ENCODE results near the gene SUCLG1.

The SUCLG1 gene

GRCh38 chr2:84486441-84487115 is 27.5 kb upstream of the SUCLG1 start:
- Histone ChIP-seq H3K4me1 (ENCODE audit: control insufficient read depth, insufficient read depth, low read length) (peaks cover 3% of the 10 kb centered on the region; the same call in 1 of the 2 replicates), H3K9me3 (ENCODE audit: control insufficient read depth, insufficient read depth, low read depth, low read length) (no peaks in the 10 kb centered on the region), H3K36me3 (ENCODE audit: control insufficient read depth in 2 of 2, insufficient read depth in 1 of 2, low read length in 2 of 2) (no peaks in the 10 kb centered on the region), H3K27ac (ENCODE audit: extremely low read depth, low read depth, low read length) (no peak overlapping the region), H3K4me3 (ENCODE audit: low read depth, low read length) (no peak overlapping the region)
- ChIA-PET POLR2A (no interaction called here), CTCF (no interaction called here)
- TF ChIP-seq TRIM28 (IDR thresholded peaks at IDR 0.05; ENCODE audit: borderline replicate concordance, low read length) (peak; percentile 59; the same call in 1 of the 2 replicates), ZNF366 (tag by site-specific recombination; conservative IDR thresholded peaks at IDR 0.05) (no peak), ZBTB20 (tag by site-specific recombination; IDR thresholded peaks at IDR 0.05) (peak; percentile 26; the same call in 1 of the 2 replicates)

GRCh38 chr2:84483320-84483719 is 24.2 kb upstream of the SUCLG1 start:
- no peak overlapping the region for H3K27ac ChIP-seq (ENCODE audit: extremely low read depth, low read depth, low read length)
- H3K36me3 ChIP-seq (ENCODE audit: control insufficient read depth in 2 of 2, insufficient read depth in 1 of 2, low read length in 2 of 2) = no peaks in the 10 kb centered on the region
- ChIA-PET CTCF (interaction anchor here (1.2 kb wide), 1 partner anchor 399 kb away, joined by 4 read pairs; no protein-coding TSS in a partner anchor), POLR2A (no interaction called here)
- peaks cover 3% of the 10 kb centered on the region; the same call in 1 of the 2 replicates for H3K4me1 ChIP-seq (ENCODE audit: control insufficient read depth, insufficient read depth, low read length)
- H3K9me3 ChIP-seq (ENCODE audit: control insufficient read depth, insufficient read depth, low read depth, low read length) = no peaks in the 10 kb centered on the region
- TF ChIP-seq ZNF473 (tag by site-specific recombination; IDR thresholded peaks at IDR 0.05) (no peak), ZNF221 (tag by site-specific recombination; IDR thresholded peaks at IDR 0.05; ENCODE audit: borderline replicate concordance) (no peak), ZNF121 (tag by site-specific recombination; IDR thresholded peaks at IDR 0.05) (no peak), ZFP3 (tag by site-specific recombination; IDR thresholded peaks at IDR 0.05; ENCODE audit: low read depth) (no peak), ZSCAN5A (tag by site-specific recombination; IDR thresholded peaks at IDR 0.05) (no peak), SP2 (tag by site-specific recombination; IDR thresholded peaks at IDR 0.05) (no peak), ZNF624 (tag by site-specific recombination; IDR thresholded peaks at IDR 0.05) (no peak), ZSCAN16 (tag by site-specific recombination; IDR thresholded peaks at IDR 0.05) (no peak), ZNF214 (tag by site-specific recombination; IDR thresholded peaks at IDR 0.05; ENCODE audit: borderline replicate concordance) (no peak), ZNF549 (tag by site-specific recombination; IDR thresholded peaks at IDR 0.05) (no peak), ZNF354C (tag by site-specific recombination; IDR thresholded peaks at IDR 0.05; ENCODE audit: borderline replicate concordance, low read depth) (no peak), AEBP2 (tag by site-specific recombination; IDR thresholded peaks at IDR 0.05; ENCODE audit: borderline replicate concordance) (no peak), ZNF747 (tag by site-specific recombination; IDR thresholded peaks at IDR 0.05) (no peak), ZNF157 (tag by site-specific recombination; IDR thresholded peaks at IDR 0.05) (no peak), ZNF146 (tag by site-specific recombination; IDR thresholded peaks at IDR 0.05) (no peak), ZNF112 (tag by site-specific recombination; IDR thresholded peaks at IDR 0.05) (no peak), ZNF280D (tag by site-specific recombination; IDR thresholded peaks at IDR 0.05) (no peak), YY1 (tag by site-specific recombination; IDR thresholded peaks at IDR 0.05) (no peak), ZNF791 (tag by site-specific recombination; IDR thresholded peaks at IDR 0.05) (no peak)
- no peak overlapping the region for H3K4me3 ChIP-seq (ENCODE audit: low read depth, low read length)

All from HEK293 (cell line).